PC-3 (cell line): ENCODE measurements around the gene ALX4. TPM values are rescaled to one million over a fixed set of nuclear protein-coding genes. Genes with fewer than 3 reads are reported as not detected.

Source experiments
- ATAC-seq: fragments of 200-7000 bp; cut with Tn5 transposase; 2 replicates; pipeline ENCODE4 v1.9.1; 2020; ENCODE audit warnings: mild to moderate bottlenecking, moderate library complexity
- BruUV-seq: library from RNA; stranded (reverse); fragments of 400-500 nt; replicated peaks from 2 replicates; lab custom pipeline; 2021; lab: Mats Ljungman, UMichigan
- CTCF ChIA-PET: fragments of 300-600 bp; sonication (Branson Sonifier 250); formaldehyde crosslinking; loops from one replicate; lab custom pipeline; 2022; ENCODE audit warnings: antibody characterized with exemption; lab: Charles Lee
- POLR2A ChIA-PET: fragments of 300-600 bp; sonication (Branson Sonifier 250); formaldehyde crosslinking; loops from one replicate; lab custom pipeline; 2022; ENCODE audit warnings: antibody characterized with exemption; ENCODE audit not compliant: unreplicated experiment; lab: Charles Lee
- DNase-seq: peaks from one replicate; pipeline ENCODE4 v3.0.0-alpha.2; 2015
- H2AFZ ChIP-seq: fragments of 300-600 bp; sonication (generic); 2 replicates; pipeline ENCODE4 v1.6.0; 2016; ENCODE audit warnings: antibody characterized with exemption, low read length
- H3F3A ChIP-seq: fragments of 300-600 bp; sonication (generic); one replicate; pipeline ENCODE4 v1.6.0; 2017; ENCODE audit warnings: antibody characterized with exemption, low read length, control low read depth, mild to moderate bottlenecking; ENCODE audit not compliant: unreplicated experiment
- H3K27ac ChIP-seq: fragments of 300-600 bp; sonication (generic); 2 replicates; pipeline ENCODE4 v1.5.1; 2016; ENCODE audit warnings: mild to moderate bottlenecking, low read length
- H3K27me3 ChIP-seq: fragments of 300-600 bp; sonication (generic); 2 replicates; pipeline ENCODE4 v1.6.1; 2016; ENCODE audit warnings: low read length, mixed read lengths
- H3K36me3 ChIP-seq: fragments of 300-600 bp; sonication (generic); 2 replicates; pipeline ENCODE4 v1.6.1; 2016; ENCODE audit warnings: low read depth, mixed run types, low read length, mixed read lengths
- H3K4me1 ChIP-seq: fragments of 300-600 bp; sonication (generic); 2 replicates; pipeline ENCODE4 v1.5.1; 2016; ENCODE audit warnings: low read length; ENCODE audit not compliant: insufficient read depth
- H3K4me2 ChIP-seq: fragments of 300-600 bp; sonication (generic); 2 replicates; pipeline ENCODE4 v1.6.0; 2016; ENCODE audit warnings: low read length
- H3K4me3 ChIP-seq: fragments of 300-600 bp; sonication (generic); 2 replicates; pipeline ENCODE4 v1.5.1; 2016; ENCODE audit warnings: mild to moderate bottlenecking, low read length, mixed read lengths
- H3K79me2 ChIP-seq: fragments of 300-600 bp; sonication (generic); 2 replicates; pipeline ENCODE4 v1.6.1; 2017; ENCODE audit warnings: low read length, mixed read lengths
- H3K9ac ChIP-seq: fragments of 300-600 bp; sonication (generic); 2 replicates; pipeline ENCODE4 v1.6.0; 2016; ENCODE audit warnings: mild to moderate bottlenecking, low read length
- H3K9me2 ChIP-seq: fragments of 300-600 bp; sonication (generic); replicated peaks from 2 replicates; pipeline ENCODE4 v1.6.1; 2016; ENCODE audit warnings: mixed run types, low read length, mixed read lengths
- H3K9me3 ChIP-seq: fragments of 300-600 bp; sonication (generic); 2 replicates; pipeline ENCODE4 v1.6.1; 2016; ENCODE audit warnings: low read length, mixed read lengths
- H4K20me1 ChIP-seq: fragments of 300-600 bp; sonication (generic); 2 replicates; pipeline ENCODE4 v1.6.1; 2016; ENCODE audit warnings: low read length, mixed read lengths
- EZH2 ChIP-seq: fragments of 300-600 bp; sonication (generic); IDR thresholded peaks from one replicate; pipeline ENCODE4 v1.6.1; 2017; ENCODE audit warnings: antibody characterized with exemption, mild to moderate bottlenecking, low read length; ENCODE audit not compliant: unreplicated experiment
- EZH2phosphoT487 ChIP-seq: fragments of 300-600 bp; sonication (generic); IDR thresholded peaks from 2 replicates; pipeline ENCODE4 v1.6.1; 2018; ENCODE audit warnings: mild to moderate bottlenecking, antibody characterized with exemption, low read length, borderline replicate concordance
- intact Hi-C: fragments of 100-400 bp; cut with micrococcal nuclease; formaldehyde crosslinking; loops from 2 replicates; pipeline ENCODE4 v1.9.0; 2023
- total RNA-seq: library from RNA; depleted of rRNA; stranded (reverse); fragments of >200 nt; gene quantifications from 2 replicates; pipeline ENCODE4 v1.2.3, GENCODE V29; 2014; rRNA removed
- TF ChIP-seq, protein P1 (sequence below): fragments of 300-600 bp; sonication (generic); conservative IDR thresholded peaks from 2 replicates; pipeline ENCODE4 v1.5.1; 2017; ENCODE audit warnings: antibody characterized with exemption, low read depth, mild to moderate bottlenecking, low read length

Gene ALX4
- total RNA-seq, 1 experiment from 2014 or later, result not detected

DNA sequence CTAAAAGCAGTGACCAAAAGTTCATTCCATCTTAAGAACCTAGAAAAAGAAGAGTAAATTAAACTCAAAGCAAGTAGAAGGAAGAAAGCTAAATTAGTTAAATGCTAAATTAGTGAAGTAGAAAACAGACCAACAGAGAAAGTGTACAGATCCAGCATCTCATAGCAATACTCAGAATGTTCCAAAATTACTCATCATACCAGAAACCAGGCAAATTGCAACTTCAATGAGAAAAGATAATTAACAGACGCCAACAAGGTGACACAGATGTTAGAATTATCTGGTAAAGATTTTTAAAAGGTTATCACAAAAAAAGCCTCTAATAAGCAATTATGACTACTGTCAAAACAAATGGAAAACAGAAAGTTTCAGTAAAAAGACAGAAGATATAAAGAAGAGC is 96.8 kb downstream of the ALX4 start:
- no peaks in the 10 kb centered on the region for H3K9me2 ChIP-seq
- ATAC-seq (no peak), DNase-seq (no peak)
- TF ChIP-seq EZH2phosphoT487 (no peak), EZH2 (no peak)
- TF ChIP-seq, protein P1, sequence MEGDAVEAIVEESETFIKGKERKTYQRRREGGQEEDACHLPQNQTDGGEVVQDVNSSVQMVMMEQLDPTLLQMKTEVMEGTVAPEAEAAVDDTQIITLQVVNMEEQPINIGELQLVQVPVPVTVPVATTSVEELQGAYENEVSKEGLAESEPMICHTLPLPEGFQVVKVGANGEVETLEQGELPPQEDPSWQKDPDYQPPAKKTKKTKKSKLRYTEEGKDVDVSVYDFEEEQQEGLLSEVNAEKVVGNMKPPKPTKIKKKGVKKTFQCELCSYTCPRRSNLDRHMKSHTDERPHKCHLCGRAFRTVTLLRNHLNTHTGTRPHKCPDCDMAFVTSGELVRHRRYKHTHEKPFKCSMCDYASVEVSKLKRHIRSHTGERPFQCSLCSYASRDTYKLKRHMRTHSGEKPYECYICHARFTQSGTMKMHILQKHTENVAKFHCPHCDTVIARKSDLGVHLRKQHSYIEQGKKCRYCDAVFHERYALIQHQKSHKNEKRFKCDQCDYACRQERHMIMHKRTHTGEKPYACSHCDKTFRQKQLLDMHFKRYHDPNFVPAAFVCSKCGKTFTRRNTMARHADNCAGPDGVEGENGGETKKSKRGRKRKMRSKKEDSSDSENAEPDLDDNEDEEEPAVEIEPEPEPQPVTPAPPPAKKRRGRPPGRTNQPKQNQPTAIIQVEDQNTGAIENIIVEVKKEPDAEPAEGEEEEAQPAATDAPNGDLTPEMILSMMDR, result no peak
- no peaks in the 10 kb centered on the region for H3K27me3 ChIP-seq
- H3K79me2 ChIP-seq, result no peaks in the 10 kb centered on the region
- H2AFZ ChIP-seq, result no peak overlapping the region
- H3K4me3 ChIP-seq, result no peak overlapping the region
- POLR2A ChIA-PET, result no interaction called here
- intact Hi-C loops, result no loop called here
- BruUV-seq, result no TSS peak
- CTCF ChIA-PET, result interaction anchor here (0.7 kb wide), 1 partner anchor 80 kb away, joined by 3 read pairs; no protein-coding TSS in a partner anchor
- no peak overlapping the region for H3K4me2 ChIP-seq
- no peaks in the 10 kb centered on the region for H3F3A ChIP-seq
- H3K4me1 ChIP-seq, result no peaks in the 10 kb centered on the region
- H4K20me1 ChIP-seq, result no peaks in the 10 kb centered on the region
- no peak overlapping the region for H3K9ac ChIP-seq
- no peak overlapping the region for H3K27ac ChIP-seq
- no peaks in the 10 kb centered on the region; the same call in none of the 2 replicates for H3K36me3 ChIP-seq
- H3K9me3 ChIP-seq, result no peaks in the 10 kb centered on the region

GRCh38 chr11:44212128-44212527 is 97.8 kb downstream of the ALX4 start:
- no TSS peak for BruUV-seq
- CTCF ChIA-PET, result no interaction called here

More at GRCh38 chr11:44212128-44212527, 97.8 kb downstream of the ALX4 start:
- no peaks in the 10 kb centered on the region for H3K9me3 ChIP-seq
- no peaks in the 10 kb centered on the region for H3F3A ChIP-seq
- no peak overlapping the region for H3K4me2 ChIP-seq
- no peaks in the 10 kb centered on the region for H3K79me2 ChIP-seq
- no peaks in the 10 kb centered on the region for H3K27me3 ChIP-seq
- DNase-seq (no peak), ATAC-seq (no peak)
- no peak overlapping the region for H2AFZ ChIP-seq
- H3K9ac ChIP-seq, result no peak overlapping the region
- intact Hi-C loops, result no loop called here
- H3K27ac ChIP-seq, result no peak overlapping the region
- H3K4me3 ChIP-seq, result no peak overlapping the region
- POLR2A ChIA-PET, result no interaction called here
- H3K9me2 ChIP-seq, result no peaks in the 10 kb centered on the region
- TF ChIP-seq EZH2phosphoT487 (no peak), EZH2 (no peak)
- TF ChIP-seq, protein P1, result no peak
- H3K4me1 ChIP-seq, result no peaks in the 10 kb centered on the region
- no peaks in the 10 kb centered on the region; the same call in none of the 2 replicates for H3K36me3 ChIP-seq
- no peaks in the 10 kb centered on the region for H4K20me1 ChIP-seq

Other genes with a start within 250 kb of the ALX4 start
- 3.8 and 7.5 TPM in 2 replicates for gene ACCS, start 243.9 kb downstream of the ALX4 start, total RNA-seq
- 74.2 and 77.0 TPM in 2 replicates for gene EXT2, start 214.5 kb downstream of the ALX4 start, total RNA-seq